ENCODE measurements around the gene WAPL.

The WAPL gene

DNA sequence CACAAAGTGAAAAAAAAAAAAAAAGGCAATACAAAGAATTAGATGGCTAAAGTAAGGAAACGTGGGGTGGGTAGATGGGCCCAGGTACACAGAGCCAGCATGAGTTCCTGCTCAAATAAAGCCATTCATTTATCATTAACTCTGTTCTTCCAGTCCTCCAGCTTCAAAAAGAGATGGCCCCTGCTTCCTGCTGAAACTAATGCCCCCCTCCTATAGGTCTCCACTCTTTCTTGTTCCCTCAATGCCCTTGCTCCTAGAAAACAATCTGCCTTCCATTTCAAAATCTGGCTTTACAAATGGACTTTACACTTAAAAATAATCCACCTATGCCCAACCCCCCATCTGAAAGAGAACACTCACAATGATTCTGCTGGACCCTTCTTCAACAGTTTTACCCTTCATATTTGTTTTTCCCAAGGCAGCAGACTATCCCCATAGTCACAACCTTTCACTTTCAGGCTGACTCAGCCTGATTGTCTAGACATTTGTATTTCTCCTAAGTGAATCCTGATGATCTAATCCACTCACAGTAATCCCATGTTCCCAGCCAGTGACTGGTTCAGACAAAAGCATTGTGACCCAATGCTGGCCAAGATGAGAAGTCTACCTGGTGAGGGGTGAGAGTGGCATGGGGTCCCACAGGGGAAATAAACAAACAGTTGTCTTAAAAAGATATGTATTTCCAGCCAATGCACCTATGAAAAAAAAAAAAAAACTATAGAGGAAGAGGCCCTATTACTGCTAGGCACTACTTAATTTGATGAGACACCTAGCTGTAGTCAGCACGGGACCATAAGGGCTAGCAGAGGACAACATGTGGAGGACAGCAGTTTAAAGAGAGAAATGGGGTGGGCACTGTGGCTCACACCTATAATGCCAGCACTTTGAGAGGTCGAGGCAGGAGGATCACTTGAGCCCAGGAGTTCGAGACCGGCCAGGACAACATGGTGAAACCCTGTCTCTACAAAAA is 80.4 kb downstream of the WAPL start:
- Histone ChIP-seq H3K36me3 (ENCODE audit: control insufficient read depth, insufficient read depth, low read length) (peaks cover 87% of the 10 kb centered on the region), H3K4me3 (ENCODE audit: extremely low read depth, insufficient read depth, low read length, poor library complexity, severe bottlenecking) (no peak overlapping the region), H3K27ac (ENCODE audit: low read depth, low read length, severe bottlenecking) (no peak overlapping the region), H3K9me3 (ENCODE audit: control insufficient read depth, low read length) (no peaks in the 10 kb centered on the region), H3K4me1 (ENCODE audit: control insufficient read depth, insufficient read depth, low read length, poor library complexity, severe bottlenecking) (no peaks in the 10 kb centered on the region)
- WGBS, 2 experiments (ENCODE audit: insufficient coverage in 2 of 2) = 93 to 96% methylated on average over 3 to 4 of the region's 5 CpGs

DNA sequence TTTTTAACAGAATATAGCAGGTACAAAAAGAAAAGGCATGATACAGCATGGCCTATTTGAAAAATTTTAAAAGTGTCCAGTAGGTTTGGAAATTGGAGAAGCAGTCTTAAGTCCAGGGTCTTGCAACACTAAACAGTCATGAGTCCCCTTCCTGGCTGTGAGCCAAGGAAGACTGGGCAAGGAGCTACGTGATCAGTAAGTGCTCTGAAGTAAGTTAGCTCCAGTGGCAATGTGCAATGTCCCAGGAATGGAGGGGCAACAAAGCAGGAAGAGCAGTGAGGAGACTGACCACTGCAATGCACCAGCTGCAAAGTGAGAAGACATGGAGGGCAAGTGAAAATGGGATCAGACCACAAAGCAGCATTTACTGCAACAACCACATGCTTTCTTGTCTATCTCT is 82.0 kb downstream of the WAPL start:
- 45 to 50% methylated on average over 1 of the region's 1 CpG for WGBS, 2 experiments (ENCODE audit: insufficient coverage in 2 of 2)
- Histone ChIP-seq H3K9me3 (ENCODE audit: control insufficient read depth, low read length) (no peaks in the 10 kb centered on the region), H3K36me3 (ENCODE audit: control insufficient read depth, insufficient read depth, low read length) (peaks cover 82% of the 10 kb centered on the region), H3K27ac (ENCODE audit: low read depth, low read length, severe bottlenecking) (no peak overlapping the region), H3K4me3 (ENCODE audit: extremely low read depth, insufficient read depth, low read length, poor library complexity, severe bottlenecking) (no peak overlapping the region), H3K4me1 (ENCODE audit: control insufficient read depth, insufficient read depth, low read length, poor library complexity, severe bottlenecking) (no peaks in the 10 kb centered on the region)

DNA sequence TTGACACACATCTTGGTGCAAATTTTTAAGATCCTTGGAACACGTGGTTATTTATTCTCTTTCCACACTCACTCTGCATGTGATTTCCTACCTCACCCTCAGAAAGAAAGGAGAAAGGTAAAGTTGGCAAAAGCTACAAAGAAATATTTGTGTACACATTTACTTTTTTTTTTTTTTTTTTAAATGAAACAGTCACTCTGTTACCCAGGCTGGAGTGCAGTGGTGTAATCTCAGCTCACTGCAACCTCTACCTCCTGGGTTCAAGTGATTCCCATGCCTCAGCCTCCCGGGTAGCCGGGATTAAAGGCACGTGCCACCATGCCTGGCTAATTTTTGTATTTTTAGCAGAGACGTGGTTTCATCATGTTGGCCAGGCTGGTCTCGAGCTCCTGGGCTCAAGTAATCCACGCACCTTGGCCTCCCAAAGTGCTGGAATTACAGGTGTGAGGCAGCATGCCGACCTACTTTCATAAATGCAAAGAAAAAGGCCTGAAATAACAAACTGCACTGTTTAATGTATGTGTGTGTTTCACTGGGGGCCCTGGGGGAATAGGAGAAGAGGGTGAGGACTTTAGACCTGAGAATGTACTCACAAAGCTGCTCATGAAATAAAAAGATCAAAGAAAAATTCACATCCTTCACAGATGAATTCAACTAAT is 83.4 kb downstream of the WAPL start:
- no peaks in the 10 kb centered on the region for H3K4me1 ChIP-seq (ENCODE audit: control insufficient read depth, insufficient read depth, low read length, poor library complexity, severe bottlenecking)
- no peak overlapping the region for H3K27ac ChIP-seq (ENCODE audit: low read depth, low read length, severe bottlenecking)
- no peak overlapping the region for H3K4me3 ChIP-seq (ENCODE audit: extremely low read depth, insufficient read depth, low read length, poor library complexity, severe bottlenecking)
- no peaks in the 10 kb centered on the region for H3K9me3 ChIP-seq (ENCODE audit: control insufficient read depth, low read length)
- peaks cover 74% of the 10 kb centered on the region for H3K36me3 ChIP-seq (ENCODE audit: control insufficient read depth, insufficient read depth, low read length)
- 90 to 93% methylated on average over 4 to 7 of the region's 8 CpGs for WGBS, 2 experiments (ENCODE audit: insufficient coverage in 2 of 2)

DNA sequence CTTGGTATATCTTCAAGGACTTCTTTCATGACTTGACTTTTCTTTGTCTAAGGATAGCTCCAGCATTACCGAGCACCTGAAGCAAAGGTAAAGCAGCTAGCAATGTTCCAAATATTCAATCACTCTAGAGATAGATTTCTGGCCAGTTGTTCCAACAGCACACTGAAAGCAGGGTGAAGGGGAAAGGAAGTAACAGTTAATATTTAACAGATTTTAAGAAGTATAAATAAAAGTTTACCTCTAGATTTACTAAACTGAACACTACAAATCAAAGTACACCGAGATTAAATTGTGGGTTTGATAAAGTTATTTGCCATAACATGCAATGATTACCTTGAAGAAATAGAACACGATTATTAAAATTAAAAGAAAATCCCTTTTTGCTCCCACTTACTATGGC is 84.1 kb downstream of the WAPL start:
- H3K27ac ChIP-seq (ENCODE audit: low read depth, low read length, severe bottlenecking) = no peak overlapping the region
- H3K9me3 ChIP-seq (ENCODE audit: control insufficient read depth, low read length) = no peaks in the 10 kb centered on the region
- H3K4me1 ChIP-seq (ENCODE audit: control insufficient read depth, insufficient read depth, low read length, poor library complexity, severe bottlenecking) = no peaks in the 10 kb centered on the region
- H3K4me3 ChIP-seq (ENCODE audit: extremely low read depth, insufficient read depth, low read length, poor library complexity, severe bottlenecking) = no peak overlapping the region
- peaks cover 66% of the 10 kb centered on the region for H3K36me3 ChIP-seq (ENCODE audit: control insufficient read depth, insufficient read depth, low read length)
- no CpG with 5 or more reads among the region's 3 CpGs for WGBS, 2 experiments (ENCODE audit: insufficient coverage in 2 of 2)

DNA sequence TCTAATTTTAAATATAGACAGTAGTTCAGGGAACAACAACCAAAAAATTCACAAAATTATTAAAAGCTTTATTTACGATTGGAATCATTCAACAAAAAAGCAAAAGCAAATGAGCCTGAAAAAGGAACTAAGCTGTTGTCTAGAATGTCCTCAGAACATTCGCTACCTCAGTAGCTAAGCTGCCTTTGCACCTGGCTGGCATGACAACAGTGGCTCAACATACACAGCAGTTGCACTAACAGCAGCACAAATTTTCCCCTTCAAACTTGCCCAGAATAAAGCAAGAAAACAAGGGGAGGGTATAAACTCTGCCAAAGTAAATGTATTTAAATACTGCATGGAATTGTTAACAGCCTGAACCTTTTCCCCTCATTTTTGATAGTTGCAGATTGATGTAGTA is 84.6 kb downstream of the WAPL start:
- no peak overlapping the region for H3K4me3 ChIP-seq (ENCODE audit: extremely low read depth, insufficient read depth, low read length, poor library complexity, severe bottlenecking)
- no peak overlapping the region for H3K27ac ChIP-seq (ENCODE audit: low read depth, low read length, severe bottlenecking)
- H3K9me3 ChIP-seq (ENCODE audit: control insufficient read depth, low read length) = no peaks in the 10 kb centered on the region
- H3K36me3 ChIP-seq (ENCODE audit: control insufficient read depth, insufficient read depth, low read length) = peaks cover 62% of the 10 kb centered on the region
- whole genome bisulfite sequencing, 2 experiments (ENCODE audit: insufficient coverage in 2 of 2) = 100% methylated on average over 1 to 2 of the region's 2 CpGs
- H3K4me1 ChIP-seq (ENCODE audit: control insufficient read depth, insufficient read depth, low read length, poor library complexity, severe bottlenecking) = no peaks in the 10 kb centered on the region

DNA sequence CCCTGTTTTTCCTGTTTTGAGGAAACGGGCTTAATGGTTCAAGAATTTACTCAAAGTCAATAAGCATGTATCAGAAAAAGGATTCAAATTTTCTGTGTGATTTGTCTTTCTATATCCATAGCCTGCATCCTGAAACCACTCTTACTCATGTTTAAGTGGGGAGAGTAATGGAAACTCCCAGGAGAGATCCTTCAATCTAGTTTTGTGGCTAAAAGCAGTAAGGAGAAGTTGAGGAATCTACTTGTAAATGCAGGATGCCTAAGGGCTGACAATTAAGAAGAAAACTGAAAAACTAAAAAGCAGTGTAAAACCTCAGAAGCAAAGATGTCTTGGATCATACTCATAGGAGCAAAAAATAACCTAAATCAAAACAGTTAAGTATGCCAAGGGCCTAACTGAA is 86.9 kb downstream of the WAPL start:
- H3K4me1 ChIP-seq (ENCODE audit: control insufficient read depth, insufficient read depth, low read length, poor library complexity, severe bottlenecking) = no peaks in the 10 kb centered on the region
- H3K4me3 ChIP-seq (ENCODE audit: extremely low read depth, insufficient read depth, low read length, poor library complexity, severe bottlenecking) = no peak overlapping the region
- no peak overlapping the region for H3K27ac ChIP-seq (ENCODE audit: low read depth, low read length, severe bottlenecking)
- H3K36me3 ChIP-seq (ENCODE audit: control insufficient read depth, insufficient read depth, low read length) = peaks cover 39% of the 10 kb centered on the region
- no CpG with 5 or more reads among the region's 1 CpG for WGBS, 2 experiments (ENCODE audit: insufficient coverage in 2 of 2)
- no peaks in the 10 kb centered on the region for H3K9me3 ChIP-seq (ENCODE audit: control insufficient read depth, low read length)

DNA sequence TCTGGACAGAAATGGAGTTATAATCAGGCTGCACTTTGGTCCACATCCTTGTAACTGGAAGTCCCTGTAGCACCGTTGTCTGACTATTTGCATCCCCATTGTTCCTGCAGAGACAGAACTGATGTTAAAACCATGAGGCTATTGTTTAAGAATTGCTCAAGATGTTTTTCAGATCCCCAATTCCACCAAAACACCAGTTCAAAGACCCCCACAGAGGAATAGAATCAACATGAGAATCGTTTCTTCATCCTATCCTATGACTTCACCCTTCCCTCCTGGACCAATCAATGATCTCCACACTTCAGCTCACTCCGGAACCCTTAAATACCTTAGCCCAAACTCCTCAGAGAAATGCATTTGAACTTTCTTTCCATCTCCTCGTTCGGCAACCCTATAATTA is 97.9 kb downstream of the WAPL start:
- Histone ChIP-seq H3K4me1 (ENCODE audit: control insufficient read depth, insufficient read depth, low read length, poor library complexity, severe bottlenecking) (no peaks in the 10 kb centered on the region), H3K9me3 (ENCODE audit: control insufficient read depth, low read length) (no peaks in the 10 kb centered on the region), H3K27ac (ENCODE audit: low read depth, low read length, severe bottlenecking) (no peak overlapping the region), H3K4me3 (ENCODE audit: extremely low read depth, insufficient read depth, low read length, poor library complexity, severe bottlenecking) (no peak overlapping the region), H3K36me3 (ENCODE audit: control insufficient read depth, insufficient read depth, low read length) (no peaks in the 10 kb centered on the region)
- 15 to 27% methylated on average over 3 to 4 of the region's 5 CpGs for WGBS, 2 experiments (ENCODE audit: insufficient coverage in 2 of 2)

DNA sequence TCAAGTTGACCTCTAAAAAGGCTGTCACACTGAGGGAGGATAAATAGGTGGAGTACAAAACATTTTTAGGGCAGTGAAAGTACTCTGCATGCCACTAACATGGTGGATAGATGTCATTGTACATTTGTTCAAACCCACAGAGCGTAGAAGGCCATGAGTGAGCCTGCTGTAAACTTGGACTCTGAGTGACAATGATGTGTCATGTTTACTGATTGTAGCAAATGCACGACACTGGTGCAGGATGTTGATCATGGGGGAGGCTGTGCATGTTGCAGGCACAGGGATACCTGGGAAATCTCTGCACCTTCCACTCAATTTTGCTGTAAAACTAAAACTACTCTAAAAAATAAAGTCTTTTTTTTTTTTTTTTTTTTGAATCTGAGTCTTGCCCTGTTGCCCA is 102.5 kb downstream of the WAPL start:
- H3K27ac ChIP-seq (ENCODE audit: low read depth, low read length, severe bottlenecking) = no peak overlapping the region
- no peaks in the 10 kb centered on the region for H3K36me3 ChIP-seq (ENCODE audit: control insufficient read depth, insufficient read depth, low read length)
- H3K4me3 ChIP-seq (ENCODE audit: extremely low read depth, insufficient read depth, low read length, poor library complexity, severe bottlenecking) = no peak overlapping the region
- no peaks in the 10 kb centered on the region for H3K4me1 ChIP-seq (ENCODE audit: control insufficient read depth, insufficient read depth, low read length, poor library complexity, severe bottlenecking)
- H3K9me3 ChIP-seq (ENCODE audit: control insufficient read depth, low read length) = no peaks in the 10 kb centered on the region
- WGBS, 2 experiments (ENCODE audit: insufficient coverage in 2 of 2) = 29% methylated on average over 1 of the region's 2 CpGs; no CpG with 5 or more reads in 1 of the 2 experiments

DNA sequence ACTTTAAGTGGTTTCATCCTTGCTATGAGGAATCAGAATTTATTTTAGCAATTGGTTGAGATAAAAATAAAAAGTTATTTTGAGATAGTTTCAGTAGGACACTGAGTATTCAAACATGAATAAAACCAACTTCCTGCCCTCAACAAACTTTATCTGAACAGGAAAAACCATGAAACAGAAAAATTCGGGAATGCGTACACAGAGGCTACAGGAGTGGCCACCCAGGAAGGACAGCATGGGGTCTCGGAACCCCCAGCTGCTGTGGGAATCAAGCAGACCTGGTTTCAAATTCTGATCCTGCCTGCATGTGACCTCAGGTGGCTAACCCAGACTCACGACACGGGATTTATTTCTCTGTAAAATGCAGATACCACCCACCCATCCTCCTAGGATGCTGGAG is 106.0 kb downstream of the WAPL start:
- 82 to 84% methylated on average over 3 of the region's 5 CpGs for WGBS, 2 experiments (ENCODE audit: insufficient coverage in 2 of 2)
- Histone ChIP-seq H3K9me3 (ENCODE audit: control insufficient read depth, low read length) (peaks cover 2% of the 10 kb centered on the region), H3K36me3 (ENCODE audit: control insufficient read depth, insufficient read depth, low read length) (no peaks in the 10 kb centered on the region), H3K4me1 (ENCODE audit: control insufficient read depth, insufficient read depth, low read length, poor library complexity, severe bottlenecking) (peaks cover 2% of the 10 kb centered on the region), H3K27ac (ENCODE audit: low read depth, low read length, severe bottlenecking) (no peak overlapping the region), H3K4me3 (ENCODE audit: extremely low read depth, insufficient read depth, low read length, poor library complexity, severe bottlenecking) (no peak overlapping the region)

DNA sequence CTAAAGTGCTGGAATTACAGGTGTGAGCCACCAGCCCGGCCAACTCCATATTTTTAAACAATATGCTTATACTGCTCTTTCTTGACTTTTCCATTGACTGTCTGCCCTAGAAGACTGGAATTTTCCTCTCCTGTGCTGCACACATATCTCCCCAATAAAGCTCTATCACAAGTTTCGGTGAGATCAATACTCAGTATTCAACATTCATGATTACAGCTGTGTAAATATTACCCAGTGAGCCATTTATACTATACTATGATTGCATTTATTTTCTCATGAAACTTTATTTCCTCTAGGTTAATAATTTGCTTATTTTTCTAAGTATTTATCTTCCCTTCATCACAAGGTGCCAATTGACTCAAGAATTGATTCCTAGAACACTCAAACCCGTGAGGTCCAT is 106.5 kb downstream of the WAPL start:
- Histone ChIP-seq H3K9me3 (ENCODE audit: control insufficient read depth, low read length) (peaks cover 3% of the 10 kb centered on the region), H3K36me3 (ENCODE audit: control insufficient read depth, insufficient read depth, low read length) (no peaks in the 10 kb centered on the region), H3K4me1 (ENCODE audit: control insufficient read depth, insufficient read depth, low read length, poor library complexity, severe bottlenecking) (peaks cover 2% of the 10 kb centered on the region), H3K27ac (ENCODE audit: low read depth, low read length, severe bottlenecking) (no peak overlapping the region), H3K4me3 (ENCODE audit: extremely low read depth, insufficient read depth, low read length, poor library complexity, severe bottlenecking) (no peak overlapping the region)
- 85 to 89% methylated on average over 1 of the region's 3 CpGs for WGBS, 2 experiments (ENCODE audit: insufficient coverage in 2 of 2)

Measured in mesodermal cell (in vitro differentiated cells).